Bronchial epithelial cell (primary cell): ENCODE data around the gene HGS. TPM values are rescaled to one million over a fixed set of nuclear protein-coding genes. Genes with fewer than 3 reads are reported as not detected.
A peak's percentile ranks its signal among the peaks of the same experiment; 100 is the strongest.

ENCODE experiments used
- DNase-seq: peaks from one replicate; pipeline ENCODE4 v3.0.0-alpha.2; 2010; ENCODE audit warnings: low read depth
- FAIRE-seq: peaks from 2 replicates; lab custom pipeline; 2011; peaks lifted over from hg19 to GRCh38; lab: Jason Lieb, UNC
- H3K27me3 ChIP-seq: 2 replicates; pipeline ENCODE4 v1.5.1; 2011; ENCODE audit warnings: low read length; ENCODE audit not compliant: control insufficient read depth, insufficient read depth
- H3K36me3 ChIP-seq: 2 replicates; pipeline ENCODE4 v1.5.1; 2011; ENCODE audit warnings: low read length; ENCODE audit not compliant: control insufficient read depth, insufficient read depth
- H3K4me3 ChIP-seq: 2 replicates; pipeline ENCODE4 v1.5.1; 2011; ENCODE audit warnings: mild to moderate bottlenecking, low read depth, low read length, control low read depth
- total RNA-seq: library from RNA; depleted of rRNA; stranded (reverse); fragments of >200 nt; gene quantifications from 2 replicates; pipeline ENCODE4 v1.2.1, GENCODE V29; 2014
- TF ChIP-seq, protein P1 (sequence below): IDR thresholded peaks from 2 replicates; pipeline ENCODE4 v1.5.1; 2011; ENCODE audit warnings: mild to moderate bottlenecking, moderate library complexity, low read length, control low read depth, inconsistent platforms; ENCODE audit not compliant: insufficient read depth, severe bottlenecking

Gene HGS, protein sequence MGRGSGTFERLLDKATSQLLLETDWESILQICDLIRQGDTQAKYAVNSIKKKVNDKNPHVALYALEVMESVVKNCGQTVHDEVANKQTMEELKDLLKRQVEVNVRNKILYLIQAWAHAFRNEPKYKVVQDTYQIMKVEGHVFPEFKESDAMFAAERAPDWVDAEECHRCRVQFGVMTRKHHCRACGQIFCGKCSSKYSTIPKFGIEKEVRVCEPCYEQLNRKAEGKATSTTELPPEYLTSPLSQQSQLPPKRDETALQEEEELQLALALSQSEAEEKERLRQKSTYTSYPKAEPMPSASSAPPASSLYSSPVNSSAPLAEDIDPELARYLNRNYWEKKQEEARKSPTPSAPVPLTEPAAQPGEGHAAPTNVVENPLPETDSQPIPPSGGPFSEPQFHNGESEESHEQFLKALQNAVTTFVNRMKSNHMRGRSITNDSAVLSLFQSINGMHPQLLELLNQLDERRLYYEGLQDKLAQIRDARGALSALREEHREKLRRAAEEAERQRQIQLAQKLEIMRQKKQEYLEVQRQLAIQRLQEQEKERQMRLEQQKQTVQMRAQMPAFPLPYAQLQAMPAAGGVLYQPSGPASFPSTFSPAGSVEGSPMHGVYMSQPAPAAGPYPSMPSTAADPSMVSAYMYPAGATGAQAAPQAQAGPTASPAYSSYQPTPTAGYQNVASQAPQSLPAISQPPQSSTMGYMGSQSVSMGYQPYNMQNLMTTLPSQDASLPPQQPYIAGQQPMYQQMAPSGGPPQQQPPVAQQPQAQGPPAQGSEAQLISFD
- total RNA-seq, result 77.7 and 84.4 TPM in 2 replicates

- DNase-seq (peak; percentile 94), FAIRE-seq (no peak)
- TF ChIP-seq, protein P1, sequence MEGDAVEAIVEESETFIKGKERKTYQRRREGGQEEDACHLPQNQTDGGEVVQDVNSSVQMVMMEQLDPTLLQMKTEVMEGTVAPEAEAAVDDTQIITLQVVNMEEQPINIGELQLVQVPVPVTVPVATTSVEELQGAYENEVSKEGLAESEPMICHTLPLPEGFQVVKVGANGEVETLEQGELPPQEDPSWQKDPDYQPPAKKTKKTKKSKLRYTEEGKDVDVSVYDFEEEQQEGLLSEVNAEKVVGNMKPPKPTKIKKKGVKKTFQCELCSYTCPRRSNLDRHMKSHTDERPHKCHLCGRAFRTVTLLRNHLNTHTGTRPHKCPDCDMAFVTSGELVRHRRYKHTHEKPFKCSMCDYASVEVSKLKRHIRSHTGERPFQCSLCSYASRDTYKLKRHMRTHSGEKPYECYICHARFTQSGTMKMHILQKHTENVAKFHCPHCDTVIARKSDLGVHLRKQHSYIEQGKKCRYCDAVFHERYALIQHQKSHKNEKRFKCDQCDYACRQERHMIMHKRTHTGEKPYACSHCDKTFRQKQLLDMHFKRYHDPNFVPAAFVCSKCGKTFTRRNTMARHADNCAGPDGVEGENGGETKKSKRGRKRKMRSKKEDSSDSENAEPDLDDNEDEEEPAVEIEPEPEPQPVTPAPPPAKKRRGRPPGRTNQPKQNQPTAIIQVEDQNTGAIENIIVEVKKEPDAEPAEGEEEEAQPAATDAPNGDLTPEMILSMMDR, result no peak
- H3K4me3 ChIP-seq, result peak within 1 kb of the TSS; percentile 96
- H3K36me3 ChIP-seq, result peaks cover 35% of the 10 kb centered on the region
- no peaks in the 10 kb centered on the region for H3K27me3 ChIP-seq
Measured at GRCh38 chr17:81683584-81684441, at the start of gene HGS, which contains the start of gene ARL16. Gene HGS (plus strand): TSS chr17:81684011. CDS start chr17:81684067, 56 bp downstream. Gene ARL16 (minus strand): TSS chr17:81683797. CDS start chr17:81683753, 44 bp downstream.

GRCh38 chr17:81635431-81635830, 48.4 kb upstream of the HGS start:
- FAIRE-seq (no peak), DNase-seq (peak; percentile 27)
- Histone ChIP-seq H3K27me3 (no peaks in the 10 kb centered on the region), H3K4me3 (no peak overlapping the region), H3K36me3 (peaks cover 2% of the 10 kb centered on the region)
- TF ChIP-seq, protein P1, result no peak

DNA sequence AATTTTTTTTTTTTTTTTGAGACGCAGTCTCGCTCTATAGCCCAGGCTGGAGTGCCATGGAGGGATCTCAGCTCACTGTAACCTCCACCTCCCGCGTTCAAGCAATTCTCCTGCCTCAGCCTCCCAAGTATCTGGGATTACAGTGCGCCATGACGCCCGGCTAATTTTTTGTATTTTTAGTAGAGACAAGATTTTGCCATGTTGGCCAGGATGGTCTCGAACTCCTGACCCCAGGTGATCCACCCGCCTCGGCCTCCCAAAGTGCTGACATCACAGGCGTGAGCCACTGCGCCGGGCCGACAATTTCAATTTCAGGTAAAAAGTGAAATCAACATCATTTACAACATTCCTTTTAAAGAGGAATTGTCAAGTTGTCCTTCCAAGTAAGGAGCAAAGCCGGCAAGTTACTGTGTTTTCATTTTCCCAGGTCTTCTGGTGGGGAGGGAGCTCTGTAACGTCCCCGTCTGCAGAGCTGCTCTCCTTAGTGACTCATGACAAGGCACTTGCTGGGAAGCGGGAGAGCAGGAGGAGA, 47.8 kb upstream of the HGS start:
- peak; percentile 57 for DNase-seq
- Histone ChIP-seq H3K27me3 (no peaks in the 10 kb centered on the region), H3K36me3 (peaks cover 2% of the 10 kb centered on the region), H3K4me3 (peak overlapping the region; percentile 57)
- FAIRE-seq, result no peak
- TF ChIP-seq, protein P1, result no peak

DNA sequence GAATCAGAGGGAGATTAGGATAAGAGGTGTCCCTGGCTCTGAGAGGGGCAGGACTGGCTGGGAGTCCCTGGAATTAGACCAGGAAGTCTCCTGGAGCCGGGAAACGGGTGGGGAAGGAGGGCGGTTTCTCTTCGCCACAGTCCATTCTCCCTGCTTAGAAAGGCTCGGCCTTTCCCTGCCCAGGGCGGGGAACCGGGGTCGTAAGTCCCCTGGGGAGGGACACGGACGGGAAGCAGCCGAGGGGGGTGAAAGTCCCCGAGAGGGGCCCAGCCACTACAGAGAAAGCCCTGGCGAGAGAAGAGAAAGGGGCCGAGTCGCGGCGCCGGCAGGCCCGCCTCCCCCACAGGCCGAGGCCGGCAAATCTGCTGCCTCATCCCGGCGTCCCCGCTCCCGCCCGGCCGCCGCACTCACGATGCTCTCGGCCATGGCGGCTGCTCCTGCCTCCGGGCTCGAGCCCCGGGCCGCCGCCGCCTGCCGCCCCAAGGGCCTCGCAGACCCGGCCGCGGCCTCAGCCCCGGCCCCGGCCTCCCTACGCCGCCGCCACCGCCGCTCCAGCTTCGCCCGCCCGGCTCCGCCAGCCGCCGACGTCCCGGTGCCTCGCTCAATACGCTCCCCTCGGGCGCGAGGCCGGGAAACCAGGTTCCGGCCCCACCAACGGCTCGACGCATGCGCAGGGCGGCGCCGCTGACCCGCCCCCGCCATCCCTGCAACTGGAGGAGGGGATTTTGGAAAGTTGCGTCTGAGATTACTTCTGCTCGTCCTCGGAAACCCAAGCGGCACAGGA, 47.1 kb upstream of the HGS start, which contains the start of the genes NPLOC4 and TSPAN10:
NPLOC4 (minus strand) TSS at position 608 of the 784 bp plus-strand sequence; CDS start at position 426, 182 bp downstream.
TSPAN10 (plus strand) TSS at position 692 of the 784 bp plus-strand sequence. CDS start 5,217 bp downstream, outside the sequence.
- TF ChIP-seq, protein P1, result no peak
- FAIRE-seq, result no peak
- peak; percentile 57 for DNase-seq
- Histone ChIP-seq H3K36me3 (no peaks in the 10 kb centered on the region), H3K4me3 (peak within 1 kb of the TSS; percentile 57), H3K27me3 (no peaks in the 10 kb centered on the region)
